Hypothalamus (tissue), 51 donors: ENCODE data around the gene UVRAG.
A peak's percentile ranks its signal among the peaks of the same experiment; 100 is the strongest.

ENCODE experiments used
- DNase-seq, 51 donors: peaks; one replicate each; lab custom pipeline; 2025; lab: John Stamatoyannopoulos, UW

The UVRAG gene

GRCh38 chr11:75814677-75815344, at the start of gene UVRAG:
Gene UVRAG (plus strand): TSS chr11:75815210. CDS start chr11:75815408, 198 bp downstream.
- DNase-seq, result peak; percentile 89 to 100 (median 100)

GRCh38 chr11:75766443-75767227, 48.4 kb upstream of the UVRAG start:
- no peak for DNase-seq

- DNase-seq, result no peak
Measured at GRCh38 chr11:75767228-75767572, 47.8 kb upstream of the UVRAG start.

- DNase-seq, result no peak
Measured at GRCh38 chr11:75767793-75768111, 47.3 kb upstream of the UVRAG start.

DNA sequence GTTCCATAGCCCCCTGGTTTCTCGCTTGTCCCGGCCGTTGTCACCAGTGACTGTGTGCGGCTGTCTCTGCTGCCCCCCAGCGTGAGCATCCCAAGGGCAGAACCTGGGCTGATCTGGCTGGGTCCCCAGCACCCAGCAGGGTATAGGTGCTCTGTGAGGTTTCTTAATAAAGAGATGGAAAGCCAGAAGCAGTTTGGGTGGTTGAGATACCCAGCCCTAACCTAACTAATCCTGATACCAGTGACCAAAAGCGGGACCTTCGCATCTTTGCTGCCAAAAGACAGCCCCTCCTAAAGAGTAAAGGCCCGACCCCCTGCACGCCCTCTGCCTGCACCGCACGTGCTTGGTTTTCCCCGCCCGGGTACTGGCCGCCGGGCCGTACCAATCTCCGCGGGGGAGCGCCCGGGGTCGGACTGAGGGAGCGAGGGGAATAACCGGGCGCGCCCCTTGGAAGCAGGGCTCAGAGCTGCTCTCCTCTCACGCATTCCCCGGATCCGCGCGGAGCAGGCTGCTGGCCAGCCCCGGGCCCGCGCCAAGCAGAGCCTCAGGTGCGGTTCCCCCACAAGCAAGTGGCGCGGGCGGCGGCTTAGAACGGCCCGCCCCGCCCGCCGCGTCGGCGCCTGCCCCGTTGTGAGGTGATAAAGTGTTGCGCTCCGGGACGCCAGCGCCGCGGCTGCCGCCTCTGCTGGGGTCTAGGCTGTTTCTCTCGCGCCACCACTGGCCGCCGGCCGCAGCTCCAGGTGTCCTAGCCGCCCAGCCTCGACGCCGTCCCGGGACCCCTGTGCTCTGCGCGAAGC, 46.7 kb upstream of the UVRAG start, which contains the start of gene DGAT2:
Gene DGAT2, plus strand, starts transcription at position 667 of the 797 bp plus-strand sequence. CDS start 214 bp downstream, outside the sequence.
- peak in 37 of 51 donors; percentile 10 to 73 (median 35) for DNase-seq

- DNase-seq, result peak in 1 of 51 donors; percentile 15
Measured at GRCh38 chr11:75768909-75769771, 45.9 kb upstream of the UVRAG start.

DNA sequence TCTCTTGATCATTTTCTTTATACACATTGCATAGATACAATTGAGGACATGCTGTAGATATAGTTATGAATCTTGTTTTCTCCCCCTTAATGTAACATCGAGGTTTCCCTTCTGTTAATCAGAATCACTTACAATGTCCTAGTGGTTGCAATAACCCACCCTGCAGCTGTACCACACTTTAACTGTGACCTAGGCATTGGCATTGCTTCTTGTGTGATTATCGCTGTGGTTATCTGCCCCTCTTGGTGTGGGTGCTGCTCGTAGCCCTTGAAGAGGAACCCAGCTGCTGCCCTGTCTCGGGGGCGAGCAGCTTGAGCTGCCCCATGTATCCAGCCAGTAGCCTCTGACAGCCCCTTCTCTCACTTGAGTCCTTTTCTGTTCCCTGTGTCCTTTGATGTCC, 44.9 kb upstream of the UVRAG start:
- DNase-seq, result no peak

- no peak for DNase-seq
Measured at GRCh38 chr11:75771646-75772410, 43.2 kb upstream of the UVRAG start.

- no peak for DNase-seq
Measured at GRCh38 chr11:75773595-75774353, 41.2 kb upstream of the UVRAG start.

GRCh38 chr11:75775056-75775455, 40.0 kb upstream of the UVRAG start:
- no peak for DNase-seq

- no peak for DNase-seq
Measured at GRCh38 chr11:75776546-75776945, 38.5 kb upstream of the UVRAG start.

- DNase-seq, result no peak
Measured at GRCh38 chr11:75777461-75778110, 37.4 kb upstream of the UVRAG start.

DNA sequence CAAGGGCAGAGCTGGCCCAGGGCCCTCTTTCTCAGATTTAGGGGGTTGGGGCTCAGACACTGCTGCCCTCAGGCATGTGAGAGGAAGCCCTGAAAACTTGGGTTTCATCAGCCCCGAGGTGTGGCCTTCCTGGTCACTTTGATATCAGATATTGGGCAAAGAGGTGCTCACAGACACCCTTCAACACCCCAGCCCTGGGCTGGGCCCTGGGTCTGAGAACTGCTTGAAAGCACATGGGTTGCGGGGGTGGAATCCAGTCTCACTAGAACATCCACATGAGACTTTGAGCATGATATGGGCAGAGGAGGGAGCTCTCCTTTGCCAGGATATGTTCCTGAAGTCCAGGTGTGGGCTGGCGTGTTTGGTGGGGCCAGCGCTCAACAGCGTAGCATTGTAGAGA, 36.0 kb upstream of the UVRAG start:
- no peak for DNase-seq

GRCh38 chr11:75779960-75780359, 35.0 kb upstream of the UVRAG start:
- DNase-seq, result peak in 1 of 51 donors; percentile 51

GRCh38 chr11:75780888-75781287, 34.1 kb upstream of the UVRAG start:
- DNase-seq, result no peak

DNA sequence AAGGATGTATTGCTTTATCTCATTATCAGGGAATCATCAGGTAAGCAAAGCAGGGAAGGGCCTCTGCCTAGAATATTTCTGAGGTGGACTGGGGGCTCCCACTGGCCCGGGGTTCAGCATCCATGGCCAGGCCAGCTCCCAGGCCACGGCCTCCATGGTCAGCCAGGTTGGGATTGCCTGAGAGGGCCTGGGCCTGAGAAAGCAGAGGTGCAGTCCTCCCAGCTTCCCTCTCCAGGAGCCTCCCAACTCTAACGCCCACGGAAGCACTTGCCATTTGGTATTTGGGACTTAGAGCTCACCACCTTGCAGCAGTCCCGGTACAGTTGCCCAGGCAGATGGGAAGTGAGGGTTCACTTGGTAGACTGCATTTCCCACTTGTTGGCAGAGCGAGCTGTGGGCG, 33.7 kb upstream of the UVRAG start:
- DNase-seq, result no peak

GRCh38 chr11:75781831-75782230, 33.2 kb upstream of the UVRAG start:
- DNase-seq, result no peak

- no peak for DNase-seq
Measured at GRCh38 chr11:75782540-75783263, 32.3 kb upstream of the UVRAG start.
